SK-N-MC (cell line): ENCODE measurements around the gene SLU7.

Experiments
- EZH2 ChIP-seq: fragments of 200-600 bp; sonication (generic); IDR thresholded peaks from one replicate; pipeline ENCODE4 v1.6.1; 2017; ENCODE audit warnings: antibody characterized with exemption
- FOXP2 ChIP-seq: optimal IDR thresholded peaks from 2 replicates; pipeline ENCODE3; 2011; ENCODE audit warnings: mild to moderate bottlenecking, moderate library complexity; ENCODE audit not compliant: insufficient read depth; ENCODE audit errors: extremely low read length, control extremely low read depth
- POLR2AphosphoS5 ChIP-seq: IDR thresholded peaks from 2 replicates; pipeline ENCODE4 v1.6.1; 2012; ENCODE audit warnings: mild to moderate bottlenecking, low read depth, low read length, borderline replicate concordance

GRCh38 chr5:160462167-160462566 lies 43.3 kb upstream of the SLU7 start:
- TF ChIP-seq POLR2AphosphoS5 (no peak), EZH2 (no peak), FOXP2 (no peak)
